Measurements from ENCODE around the gene RDM1. TPM values are rescaled to one million over a fixed set of nuclear protein-coding genes. Genes with fewer than 3 reads are reported as not detected.
"Not testable (repeated sequence)": the region's sequence is repeated elsewhere in the genome, so short reads cannot be mapped to it uniquely, and the experiment has no call there.

RDM1 gene
- total RNA-seq, 6 experiments from 2014 or later, result 0.23 to 0.76 (median 0.53) TPM; not detected in 2

GRCh38 chr17:35903451-35903850 is 27.1 kb downstream of the RDM1 start:
- no peak for TF ChIP-seq CTCF (IDR thresholded peaks at IDR 0.05)
- no peak for DNase-seq
- Mint-ChIP-seq H3K4me3 (no peak overlapping the region), H3K36me3 (ENCODE audit: low read depth) (no peaks in the 10 kb centered on the region), H3K27ac (no peak overlapping the region), H3K4me1 (ENCODE audit: low read depth) (peaks cover 19% of the 10 kb centered on the region), H3K27me3 (ENCODE audit: insufficient read depth) (peaks cover 9% of the 10 kb centered on the region), H3K9me3 (no peaks in the 10 kb centered on the region)

GRCh38 chr17:35901631-35902175 is 28.9 kb downstream of the RDM1 start:
- H3K9me3 Mint-ChIP-seq, result no peaks in the 10 kb centered on the region
- TF ChIP-seq CTCF (IDR thresholded peaks at IDR 0.05), result no peak
- H3K36me3 Mint-ChIP-seq (ENCODE audit: low read depth), result no peaks in the 10 kb centered on the region
- no peak for DNase-seq
- H3K27ac Mint-ChIP-seq, result no peak overlapping the region
- peaks cover 4% of the 10 kb centered on the region for H3K27me3 Mint-ChIP-seq (ENCODE audit: insufficient read depth)
- peaks cover 11% of the 10 kb centered on the region for H3K4me1 Mint-ChIP-seq (ENCODE audit: low read depth)
- no peak overlapping the region for H3K4me3 Mint-ChIP-seq

- no peak for DNase-seq
- Mint-ChIP-seq H3K27ac (no peak overlapping the region), H3K9me3 (no peaks in the 10 kb centered on the region), H3K27me3 (ENCODE audit: insufficient read depth) (peaks cover 3% of the 10 kb centered on the region), H3K4me1 (ENCODE audit: low read depth) (peaks cover 14% of the 10 kb centered on the region), H3K36me3 (ENCODE audit: low read depth) (no peaks in the 10 kb centered on the region), H3K4me3 (peak overlapping the region; percentile 41)
- TF ChIP-seq CTCF (IDR thresholded peaks at IDR 0.05), result no peak
Observed at GRCh38 chr17:35900708-35901480, 29.7 kb downstream of the RDM1 start.

GRCh38 chr17:35900280-35900679 is 30.3 kb downstream of the RDM1 start:
- peaks cover 3% of the 10 kb centered on the region for H3K27me3 Mint-ChIP-seq (ENCODE audit: insufficient read depth)
- H3K27ac Mint-ChIP-seq, result no peak overlapping the region
- no peaks in the 10 kb centered on the region for H3K36me3 Mint-ChIP-seq (ENCODE audit: low read depth)
- H3K9me3 Mint-ChIP-seq, result no peaks in the 10 kb centered on the region
- no peak for DNase-seq
- peaks cover 21% of the 10 kb centered on the region for H3K4me1 Mint-ChIP-seq (ENCODE audit: low read depth)
- TF ChIP-seq CTCF (IDR thresholded peaks at IDR 0.05), result no peak
- no peak overlapping the region for H3K4me3 Mint-ChIP-seq

GRCh38 chr17:35898283-35899070 is 32.1 kb downstream of the RDM1 start:
- Mint-ChIP-seq H3K36me3 (ENCODE audit: low read depth) (no peaks in the 10 kb centered on the region), H3K27ac (no peak overlapping the region), H3K27me3 (ENCODE audit: insufficient read depth) (peaks cover 1% of the 10 kb centered on the region), H3K9me3 (no peaks in the 10 kb centered on the region), H3K4me3 (no peak overlapping the region), H3K4me1 (ENCODE audit: low read depth) (peaks cover 23% of the 10 kb centered on the region)
- DNase-seq, result no peak
- TF ChIP-seq CTCF (IDR thresholded peaks at IDR 0.05), result no peak

GRCh38 chr17:35897772-35898171 is 32.8 kb downstream of the RDM1 start:
- H3K36me3 Mint-ChIP-seq (ENCODE audit: low read depth); H3K4me3 Mint-ChIP-seq; H3K27ac Mint-ChIP-seq; H3K9me3 Mint-ChIP-seq; DNase-seq; H3K27me3 Mint-ChIP-seq (ENCODE audit: insufficient read depth): not testable (repeated sequence)
- peaks cover 23% of the 10 kb centered on the region for H3K4me1 Mint-ChIP-seq (ENCODE audit: low read depth)

Data from HFFc6 (cell line).